Caki2 (cell line): ENCODE measurements around the gene TYMP. TPM values are rescaled to one million over a fixed set of nuclear protein-coding genes. Genes with fewer than 3 reads are reported as not detected.

ENCODE experiments used
- DNase-seq: peaks from one replicate; pipeline ENCODE4 v3.0.0-alpha.2; 2015; ENCODE audit warnings: low read depth
- in situ Hi-C: cut with HindIII; loops from 2 replicates; pipeline ENCODE4 v1.10.0; 2016; ENCODE audit warnings: low sequenced_read_pairs, low pct_unique_long_range_greater_than_20kb, mixed read lengths
- total RNA-seq: library from RNA; depleted of rRNA; stranded (reverse); fragments of >200 nt; shearing (Covaris generic); gene quantifications from 2 replicates; pipeline ENCODE4 v1.2.3, GENCODE V29; 2014; ENCODE audit warnings: low replicate concordance

Gene TYMP
- total RNA-seq, 1 experiment from 2014 or later, result 104 TPM

- in situ Hi-C loops, result no loop called here
- DNase-seq, result peak; percentile 88
Measured at GRCh38 chr22:50498322-50498890, 31.4 kb downstream of the TYMP start.

GRCh38 chr22:50497093-50497492 lies 32.7 kb downstream of the TYMP start:
- no peak for DNase-seq
- in situ Hi-C loops, result no loop called here

GRCh38 chr22:50490531-50491308 lies 39.1 kb downstream of the TYMP start:
- DNase-seq, result no peak
- in situ Hi-C loops, result no loop called here

- DNase-seq, result no peak
- in situ Hi-C loops, result no loop called here
Measured at GRCh38 chr22:50489363-50490243, 40.2 kb downstream of the TYMP start.

GRCh38 chr22:50488886-50489285 lies 40.9 kb downstream of the TYMP start:
- DNase-seq, result no peak
- in situ Hi-C loops, result no loop called here

- no peak for DNase-seq
- in situ Hi-C loops, result no loop called here
Measured at GRCh38 chr22:50488006-50488677, 41.7 kb downstream of the TYMP start.

- in situ Hi-C loops, result no loop called here
- no peak for DNase-seq
Measured at GRCh38 chr22:50487290-50488005, 42.4 kb downstream of the TYMP start.

GRCh38 chr22:50486561-50487289 lies 43.1 kb downstream of the TYMP start, which contains the start of gene MIOX:
Gene MIOX (plus strand): TSS chr22:50486859. CDS start chr22:50486898, 39 bp downstream.
- DNase-seq, result peak; percentile 65
- in situ Hi-C loops, result no loop called here

GRCh38 chr22:50485221-50486131 lies 44.3 kb downstream of the TYMP start:
- in situ Hi-C loops, result no loop called here
- peak; percentile 32 for DNase-seq

- DNase-seq, result peak; percentile 77
- in situ Hi-C loops, result no loop called here
Measured at GRCh38 chr22:50483977-50484853, 45.6 kb downstream of the TYMP start.

GRCh38 chr22:50483556-50483955 lies 46.3 kb downstream of the TYMP start:
- no peak for DNase-seq
- in situ Hi-C loops, result no loop called here

GRCh38 chr22:50483106-50483505 lies 46.7 kb downstream of the TYMP start:
- in situ Hi-C loops, result no loop called here
- no peak for DNase-seq

GRCh38 chr22:50482107-50483074 lies 47.4 kb downstream of the TYMP start:
- no peak for DNase-seq
- in situ Hi-C loops, result no loop called here

- in situ Hi-C loops, result no loop called here
Measured at GRCh38 chr22:50481440-50482106, 48.2 kb downstream of the TYMP start, which contains the start of gene ADM2. Gene ADM2 (plus strand): TSS chr22:50481543. CDS start chr22:50481848, 305 bp downstream.

More at GRCh38 chr22:50481440-50482106, 48.2 kb downstream of the TYMP start, which contains the start of gene ADM2:
- DNase-seq, result peak; percentile 40
